ENCODE results near the gene RDH5.

RDH5 gene

DNA sequence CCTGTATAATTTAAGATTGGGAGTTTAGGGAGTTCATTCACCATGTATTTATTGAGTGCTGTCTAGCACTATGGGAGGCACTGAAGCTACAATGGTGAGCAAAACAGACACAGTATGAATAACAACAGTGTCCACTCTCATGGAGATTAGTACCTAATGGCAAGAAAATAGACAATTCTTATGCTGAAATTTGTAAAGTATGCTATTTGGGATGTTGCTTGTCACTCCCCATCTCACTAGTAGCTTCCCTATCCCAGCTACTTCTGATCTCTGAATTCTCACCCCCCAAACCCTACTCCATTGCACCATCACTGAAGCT lies 26.7 kb downstream of the RDH5 start:
- no peaks in the 10 kb centered on the region for H4K20me1 ChIP-seq (ENCODE audit: low read depth, low read length)
- no peaks in the 10 kb centered on the region for H3K9me2 ChIP-seq (replicated peaks; ENCODE audit: insufficient read depth, low read length)
- H3K4me3 ChIP-seq (ENCODE audit: insufficient read depth, low read length, poor library complexity, severe bottlenecking), result no peak overlapping the region
- no peak overlapping the region for H3K4me2 ChIP-seq (ENCODE audit: low read depth, low read length, poor library complexity, severe bottlenecking)
- H3K36me3 ChIP-seq (ENCODE audit: low read length), result no peaks in the 10 kb centered on the region
- no peaks in the 10 kb centered on the region for H3K27me3 ChIP-seq (ENCODE audit: low read length)
- no peak overlapping the region for H3K27ac ChIP-seq (ENCODE audit: low read depth, low read length)
- no peak overlapping the region for H2AFZ ChIP-seq (ENCODE audit: low read depth, low read length, severe bottlenecking)
- H3K9ac ChIP-seq (ENCODE audit: low read length), result no peak overlapping the region
- H3K9me3 ChIP-seq (ENCODE audit: insufficient read depth, low read length), result no peaks in the 10 kb centered on the region
- no peaks in the 10 kb centered on the region for H3K79me2 ChIP-seq (ENCODE audit: insufficient read depth, low read length)
- H3F3A ChIP-seq (ENCODE audit: insufficient read depth), result peaks cover 6% of the 10 kb centered on the region; the same call in 1 of the 2 replicates
- TF ChIP-seq CTCF (IDR thresholded peaks at IDR 0.05; ENCODE audit: insufficient read depth, low read length, poor library complexity, severe bottlenecking) (no peak), EZH2phosphoT487 (conservative IDR thresholded peaks at IDR 0.05; ENCODE audit: low read length) (no peak)

DNA sequence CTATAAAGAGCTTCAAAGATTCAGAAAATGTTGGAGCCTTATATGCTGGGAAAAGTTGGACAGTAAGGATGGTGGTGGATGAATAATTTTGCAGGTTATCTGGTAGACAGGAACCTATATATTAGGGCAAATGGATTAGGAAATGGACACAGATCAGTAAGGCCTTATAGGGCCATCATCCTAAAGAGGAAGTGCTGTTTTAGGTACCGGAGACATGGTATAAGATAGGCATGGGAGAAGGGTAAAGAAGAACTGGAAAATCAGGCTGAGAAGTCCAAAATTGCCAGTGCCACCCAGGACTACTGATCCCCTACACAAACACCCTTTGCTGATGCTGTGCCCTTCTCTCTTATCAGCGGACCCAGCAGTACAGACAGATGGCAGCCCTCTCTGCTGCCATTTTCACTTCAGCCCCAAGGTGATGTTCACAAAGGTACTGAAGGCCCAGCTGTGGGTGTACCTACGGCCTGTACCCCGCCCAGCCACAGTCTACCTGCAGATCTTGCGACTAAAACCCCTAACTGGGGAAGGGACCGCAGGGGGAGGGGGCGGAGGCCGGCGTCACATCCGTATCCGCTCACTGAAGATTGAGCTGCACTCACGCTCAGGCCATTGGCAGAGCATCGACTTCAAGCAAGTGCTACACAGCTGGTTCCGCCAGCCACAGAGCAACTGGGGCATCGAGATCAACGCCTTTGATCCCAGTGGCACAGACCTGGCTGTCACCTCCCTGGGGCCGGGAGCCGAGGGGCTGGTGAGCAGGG lies 28.2 kb downstream of the RDH5 start:
- Histone ChIP-seq H3K9ac (ENCODE audit: low read length) (no peak overlapping the region), H3K4me2 (ENCODE audit: low read depth, low read length, poor library complexity, severe bottlenecking) (no peak overlapping the region), H3F3A (ENCODE audit: insufficient read depth) (peaks cover 6% of the 10 kb centered on the region; the same call in 1 of the 2 replicates), H2AFZ (ENCODE audit: low read depth, low read length, severe bottlenecking) (no peak overlapping the region), H4K20me1 (ENCODE audit: low read depth, low read length) (no peaks in the 10 kb centered on the region), H3K4me3 (ENCODE audit: insufficient read depth, low read length, poor library complexity, severe bottlenecking) (no peak overlapping the region), H3K9me2 (replicated peaks; ENCODE audit: insufficient read depth, low read length) (no peaks in the 10 kb centered on the region), H3K79me2 (ENCODE audit: insufficient read depth, low read length) (no peaks in the 10 kb centered on the region), H3K36me3 (ENCODE audit: low read length) (no peaks in the 10 kb centered on the region), H3K9me3 (ENCODE audit: insufficient read depth, low read length) (no peaks in the 10 kb centered on the region), H3K27me3 (ENCODE audit: low read length) (no peaks in the 10 kb centered on the region), H3K27ac (ENCODE audit: low read depth, low read length) (no peak overlapping the region)
- TF ChIP-seq EZH2phosphoT487 (conservative IDR thresholded peaks at IDR 0.05; ENCODE audit: low read length), result no peak
- no peak for TF ChIP-seq CTCF (IDR thresholded peaks at IDR 0.05; ENCODE audit: insufficient read depth, low read length, poor library complexity, severe bottlenecking)

GRCh38 chr12:55755246-55755645 lies 35.1 kb downstream of the RDH5 start:
- Histone ChIP-seq H3K79me2 (ENCODE audit: insufficient read depth, low read length) (no peaks in the 10 kb centered on the region), H2AFZ (ENCODE audit: low read depth, low read length, severe bottlenecking) (no peak overlapping the region), H3K9ac (ENCODE audit: low read length) (no peak overlapping the region), H3F3A (ENCODE audit: insufficient read depth) (no peaks in the 10 kb centered on the region; the same call in 1 of the 2 replicates), H3K27me3 (ENCODE audit: low read length) (no peaks in the 10 kb centered on the region), H4K20me1 (ENCODE audit: low read depth, low read length) (no peaks in the 10 kb centered on the region), H3K4me2 (ENCODE audit: low read depth, low read length, poor library complexity, severe bottlenecking) (no peak overlapping the region), H3K4me3 (ENCODE audit: insufficient read depth, low read length, poor library complexity, severe bottlenecking) (no peak overlapping the region), H3K9me3 (ENCODE audit: insufficient read depth, low read length) (no peaks in the 10 kb centered on the region), H3K36me3 (ENCODE audit: low read length) (peaks cover 24% of the 10 kb centered on the region; the same call in 1 of the 2 replicates), H3K27ac (ENCODE audit: low read depth, low read length) (no peak overlapping the region), H3K9me2 (replicated peaks; ENCODE audit: insufficient read depth, low read length) (no peaks in the 10 kb centered on the region)
- TF ChIP-seq EZH2phosphoT487 (conservative IDR thresholded peaks at IDR 0.05; ENCODE audit: low read length) (no peak), CTCF (IDR thresholded peaks at IDR 0.05; ENCODE audit: insufficient read depth, low read length, poor library complexity, severe bottlenecking) (no peak)

Measured in SU-DHL-6 (cell line).